ENCODE measurements around the gene EME1.

GRCh38 chr17:50370052-50370451, 3.0 kb upstream of the EME1 start:
- TF ChIP-seq, protein P1, sequence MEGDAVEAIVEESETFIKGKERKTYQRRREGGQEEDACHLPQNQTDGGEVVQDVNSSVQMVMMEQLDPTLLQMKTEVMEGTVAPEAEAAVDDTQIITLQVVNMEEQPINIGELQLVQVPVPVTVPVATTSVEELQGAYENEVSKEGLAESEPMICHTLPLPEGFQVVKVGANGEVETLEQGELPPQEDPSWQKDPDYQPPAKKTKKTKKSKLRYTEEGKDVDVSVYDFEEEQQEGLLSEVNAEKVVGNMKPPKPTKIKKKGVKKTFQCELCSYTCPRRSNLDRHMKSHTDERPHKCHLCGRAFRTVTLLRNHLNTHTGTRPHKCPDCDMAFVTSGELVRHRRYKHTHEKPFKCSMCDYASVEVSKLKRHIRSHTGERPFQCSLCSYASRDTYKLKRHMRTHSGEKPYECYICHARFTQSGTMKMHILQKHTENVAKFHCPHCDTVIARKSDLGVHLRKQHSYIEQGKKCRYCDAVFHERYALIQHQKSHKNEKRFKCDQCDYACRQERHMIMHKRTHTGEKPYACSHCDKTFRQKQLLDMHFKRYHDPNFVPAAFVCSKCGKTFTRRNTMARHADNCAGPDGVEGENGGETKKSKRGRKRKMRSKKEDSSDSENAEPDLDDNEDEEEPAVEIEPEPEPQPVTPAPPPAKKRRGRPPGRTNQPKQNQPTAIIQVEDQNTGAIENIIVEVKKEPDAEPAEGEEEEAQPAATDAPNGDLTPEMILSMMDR (CRISPR knock-in tag; IDR thresholded peaks at IDR 0.05): no peak
- TF ChIP-seq POLR2A (IDR thresholded peaks at IDR 0.05; ENCODE audit: insufficient read depth in 1 of 2, low read depth in 2 of 2, low read length in 2 of 2) (no peak), ZNF207 (IDR thresholded peaks at IDR 0.05; ENCODE audit: borderline replicate concordance) (no peak), XBP1 (CRISPR knock-in tag; IDR thresholded peaks at IDR 0.05) (no peak), RFX5 (IDR thresholded peaks at IDR 0.05; ENCODE audit: low read depth, low read length) (no peak), HINFP (CRISPR knock-in tag; IDR thresholded peaks at IDR 0.05; ENCODE audit: low read depth) (no peak), MXI1 (IDR thresholded peaks at IDR 0.05; ENCODE audit: borderline replicate concordance, low read depth, low read length) (no peak)
